Ishikawa (cell line): ENCODE results near the gene TOR1B.

ENCODE experiments used
- CEBPB ChIP-seq: IDR thresholded peaks from 2 replicates; pipeline ENCODE4 v1.6.1; 2012
- CREB1 ChIP-seq: IDR thresholded peaks from 2 replicates; pipeline ENCODE4 v1.6.1; 2012; ENCODE audit warnings: low read depth
- EGR1 ChIP-seq: IDR thresholded peaks from 2 replicates; pipeline ENCODE4 v1.6.1; 2012
- EP300 ChIP-seq: IDR thresholded peaks from 2 replicates; pipeline ENCODE4 v1.6.1; 2012; ENCODE audit warnings: borderline replicate concordance
- FOXM1 ChIP-seq: IDR thresholded peaks from 2 replicates; pipeline ENCODE4 v1.6.1; 2012; ENCODE audit warnings: low read depth, borderline replicate concordance
- MAX ChIP-seq: IDR thresholded peaks from 2 replicates; pipeline ENCODE4 v1.6.1; 2012
- NFIC ChIP-seq: IDR thresholded peaks from 2 replicates; pipeline ENCODE4 v1.6.1; 2012
- RAD21 ChIP-seq: IDR thresholded peaks from 2 replicates; pipeline ENCODE4 v1.6.1; 2012; ENCODE audit warnings: low read depth
- REST ChIP-seq: IDR thresholded peaks from 2 replicates; pipeline ENCODE4 v1.6.1; 2012; ENCODE audit warnings: low read depth, mild to moderate bottlenecking
- TAF1 ChIP-seq: IDR thresholded peaks from 2 replicates; pipeline ENCODE4 v1.6.1; 2012; ENCODE audit warnings: low read depth, mild to moderate bottlenecking
- TCF12 ChIP-seq: IDR thresholded peaks from 2 replicates; pipeline ENCODE4 v1.6.1; 2012; ENCODE audit warnings: low read depth
- TEAD4 ChIP-seq: IDR thresholded peaks from 2 replicates; pipeline ENCODE4 v1.6.1; 2012
- USF1 ChIP-seq: IDR thresholded peaks from 2 replicates; pipeline ENCODE4 v1.6.1; 2012
- YY1 ChIP-seq: IDR thresholded peaks from 2 replicates; pipeline ENCODE4 v1.6.1; 2012; ENCODE audit warnings: low read depth
- ZBTB7A ChIP-seq: IDR thresholded peaks from 2 replicates; pipeline ENCODE4 v1.6.1; 2012; ENCODE audit warnings: low read depth

Gene TOR1B

GRCh38 chr9:129781131-129781530, 21.9 kb upstream of the TOR1B start:
- TF ChIP-seq CREB1 = no peak
- no peak for TF ChIP-seq EGR1
- no peak for TF ChIP-seq TEAD4
- TF ChIP-seq USF1 = no peak
- no peak for TF ChIP-seq EP300
- no peak for TF ChIP-seq ZBTB7A
- no peak for TF ChIP-seq RAD21
- TF ChIP-seq YY1 = no peak

GRCh38 chr9:129781981-129782380, 21.0 kb upstream of the TOR1B start:
- no peak for TF ChIP-seq FOXM1
- no peak for TF ChIP-seq CEBPB
- TF ChIP-seq ZBTB7A = no peak
- no peak for TF ChIP-seq NFIC
- TF ChIP-seq EGR1 = no peak
- TF ChIP-seq TCF12 = no peak
- no peak for TF ChIP-seq REST
- no peak for TF ChIP-seq TAF1
- no peak for TF ChIP-seq USF1
- TF ChIP-seq MAX = no peak
- no peak for TF ChIP-seq TEAD4
- no peak for TF ChIP-seq RAD21
- TF ChIP-seq EP300 = no peak
- TF ChIP-seq CREB1 = no peak
- TF ChIP-seq YY1 = no peak

- no peak for TF ChIP-seq CREB1
- TF ChIP-seq EGR1 = no peak
- TF ChIP-seq EP300 = no peak
- TF ChIP-seq RAD21 = peak; percentile 95
These were observed 19.2 kb upstream of the TOR1B start for GRCh38 chr9:129783516-129784361.

- no peak for TF ChIP-seq REST
- no peak for TF ChIP-seq TCF12
- no peak for TF ChIP-seq TAF1
- TF ChIP-seq CEBPB = no peak
- TF ChIP-seq ZBTB7A = no peak
- no peak for TF ChIP-seq MAX
- no peak for TF ChIP-seq NFIC
- no peak for TF ChIP-seq USF1
- no peak for TF ChIP-seq TEAD4
- TF ChIP-seq EGR1 = no peak
- TF ChIP-seq YY1 = no peak
- no peak for TF ChIP-seq FOXM1
- no peak for TF ChIP-seq EP300
- TF ChIP-seq RAD21 = no peak
These were observed 17.1 kb upstream of the TOR1B start for GRCh38 chr9:129785866-129786265.

- TF ChIP-seq YY1 (no peak), CREB1 (no peak), CEBPB (no peak), TCF12 (no peak), MAX (no peak), TEAD4 (no peak), TAF1 (no peak), EP300 (no peak), FOXM1 (no peak)
These were observed 16.5 kb upstream of the TOR1B start for GRCh38 chr9:129786481-129786880.
